ENCODE measurements around the gene FTCD. TPM values are rescaled to one million over a fixed set of nuclear protein-coding genes. Genes with fewer than 3 reads are reported as not detected.

The FTCD gene
- total and polyA plus RNA-seq, 2 donors (not counting 1 experiment from before 2014, with no cell fraction given): 0.27 to 1.3 TPM

DNA sequence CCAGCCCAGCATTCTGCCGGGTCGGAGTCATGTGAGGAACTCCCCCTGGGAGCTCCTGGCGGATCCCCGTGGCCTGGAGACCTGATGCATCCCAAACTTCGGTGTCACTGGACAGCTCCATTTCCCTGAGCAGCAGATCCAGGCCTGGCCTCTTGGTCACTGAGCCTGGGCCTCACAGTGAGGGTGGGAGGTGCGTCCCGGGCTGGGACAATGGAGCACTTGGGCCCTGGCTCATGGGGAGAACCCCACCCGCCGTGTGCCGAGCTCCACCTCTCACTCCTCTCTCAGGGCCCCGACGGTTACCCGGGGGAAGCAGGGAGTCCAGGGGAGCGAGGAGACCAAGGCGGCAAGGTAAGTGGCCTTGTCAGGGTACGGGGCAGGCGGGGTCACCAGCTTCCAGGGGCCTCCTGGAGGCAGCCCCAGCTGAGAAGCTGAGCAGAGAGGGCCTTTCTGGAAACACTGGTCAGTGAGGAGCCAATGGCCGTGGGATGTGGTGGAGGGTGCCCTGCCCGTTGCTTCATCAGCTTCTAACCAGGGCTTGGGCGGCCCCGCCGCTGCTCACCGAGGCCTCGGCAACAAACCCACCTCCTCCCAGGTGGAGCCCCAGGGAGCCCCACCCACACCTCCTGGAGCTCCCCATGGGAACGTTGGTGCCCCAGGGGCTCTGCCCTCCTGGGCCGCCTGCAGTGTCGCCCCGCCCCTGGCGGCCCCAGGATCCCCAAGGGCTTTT is 37.6 kb downstream of the FTCD start:
- Histone ChIP-seq H2AFZ (ENCODE audit: low read length) (no peak overlapping the region), H3K27ac (ENCODE audit: insufficient read depth, low read length) (no peak overlapping the region), H3K9ac (ENCODE audit: insufficient read depth, low read length) (no peak overlapping the region), H3K4me3 (replicated peaks in 1 of 4; ENCODE audit: control extremely low read depth in 1 of 4, insufficient read depth in 1 of 4, low read depth in 3 of 4, low read length in 4 of 4) (no peak overlapping the region), H3K4me1 (ENCODE audit: control insufficient read depth, extremely low read depth, insufficient read depth, low read length) (no peaks in the 10 kb centered on the region), H3K36me3 (ENCODE audit: control insufficient read depth, insufficient read depth, low read length) (peaks cover 79% of the 10 kb centered on the region), H4K20me1 (ENCODE audit: control insufficient read depth, extremely low read depth, insufficient read depth, low read length) (no peaks in the 10 kb centered on the region), H3K27me3 (ENCODE audit: control insufficient read depth, insufficient read depth, low read length) (no peaks in the 10 kb centered on the region), H3K9me3 (ENCODE audit: control insufficient read depth, insufficient read depth, low read depth, low read length) (no peaks in the 10 kb centered on the region), H3K79me2 (ENCODE audit: control insufficient read depth, insufficient read depth, low read length) (peaks cover 48% of the 10 kb centered on the region), H3K4me2 (ENCODE audit: extremely low read depth, insufficient read depth, low read length) (no peak overlapping the region)
- TF ChIP-seq EZH2 (IDR thresholded peaks at IDR 0.05; ENCODE audit: low read length, missing control alignments): no peak
- TF ChIP-seq, protein P1, sequence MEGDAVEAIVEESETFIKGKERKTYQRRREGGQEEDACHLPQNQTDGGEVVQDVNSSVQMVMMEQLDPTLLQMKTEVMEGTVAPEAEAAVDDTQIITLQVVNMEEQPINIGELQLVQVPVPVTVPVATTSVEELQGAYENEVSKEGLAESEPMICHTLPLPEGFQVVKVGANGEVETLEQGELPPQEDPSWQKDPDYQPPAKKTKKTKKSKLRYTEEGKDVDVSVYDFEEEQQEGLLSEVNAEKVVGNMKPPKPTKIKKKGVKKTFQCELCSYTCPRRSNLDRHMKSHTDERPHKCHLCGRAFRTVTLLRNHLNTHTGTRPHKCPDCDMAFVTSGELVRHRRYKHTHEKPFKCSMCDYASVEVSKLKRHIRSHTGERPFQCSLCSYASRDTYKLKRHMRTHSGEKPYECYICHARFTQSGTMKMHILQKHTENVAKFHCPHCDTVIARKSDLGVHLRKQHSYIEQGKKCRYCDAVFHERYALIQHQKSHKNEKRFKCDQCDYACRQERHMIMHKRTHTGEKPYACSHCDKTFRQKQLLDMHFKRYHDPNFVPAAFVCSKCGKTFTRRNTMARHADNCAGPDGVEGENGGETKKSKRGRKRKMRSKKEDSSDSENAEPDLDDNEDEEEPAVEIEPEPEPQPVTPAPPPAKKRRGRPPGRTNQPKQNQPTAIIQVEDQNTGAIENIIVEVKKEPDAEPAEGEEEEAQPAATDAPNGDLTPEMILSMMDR (conservative IDR thresholded peaks at IDR 0.05 in 1 of 2, IDR thresholded peaks at IDR 0.05 in 1 of 2; ENCODE audit: low read depth in 1 of 2, low read length in 2 of 2): no peak
- DNase-seq (ENCODE audit: low read depth in 2 of 2): no peak

GRCh38 chr21:46116776-46117585 is 38.4 kb downstream of the FTCD start:
- DNase-seq (ENCODE audit: low read depth in 2 of 2): peak in 1 of 2 donors; percentile 81
- H4K20me1 ChIP-seq (ENCODE audit: control insufficient read depth, extremely low read depth, insufficient read depth, low read length): no peaks in the 10 kb centered on the region
- H2AFZ ChIP-seq (ENCODE audit: low read length): no peak overlapping the region
- H3K4me2 ChIP-seq (ENCODE audit: extremely low read depth, insufficient read depth, low read length): no peak overlapping the region
- H3K79me2 ChIP-seq (ENCODE audit: control insufficient read depth, insufficient read depth, low read length): peaks cover 56% of the 10 kb centered on the region
- no peaks in the 10 kb centered on the region for H3K9me3 ChIP-seq (ENCODE audit: control insufficient read depth, insufficient read depth, low read depth, low read length)
- H3K4me3 ChIP-seq (replicated peaks in 1 of 4; ENCODE audit: control extremely low read depth in 1 of 4, insufficient read depth in 1 of 4, low read depth in 3 of 4, low read length in 4 of 4): no peak overlapping the region
- H3K9ac ChIP-seq (ENCODE audit: insufficient read depth, low read length): no peak overlapping the region
- H3K27me3 ChIP-seq (ENCODE audit: control insufficient read depth, insufficient read depth, low read length): no peaks in the 10 kb centered on the region
- H3K27ac ChIP-seq (ENCODE audit: insufficient read depth, low read length): no peak overlapping the region
- no peaks in the 10 kb centered on the region for H3K4me1 ChIP-seq (ENCODE audit: control insufficient read depth, extremely low read depth, insufficient read depth, low read length)
- no peak for TF ChIP-seq EZH2 (IDR thresholded peaks at IDR 0.05; ENCODE audit: low read length, missing control alignments)
- TF ChIP-seq, protein P1 (conservative IDR thresholded peaks at IDR 0.05 in 1 of 2, IDR thresholded peaks at IDR 0.05 in 1 of 2; ENCODE audit: low read depth in 1 of 2, low read length in 2 of 2): no peak
- H3K36me3 ChIP-seq (ENCODE audit: control insufficient read depth, insufficient read depth, low read length): peaks cover 81% of the 10 kb centered on the region

- TF ChIP-seq, protein P1 (conservative IDR thresholded peaks at IDR 0.05 in 1 of 2, IDR thresholded peaks at IDR 0.05 in 1 of 2; ENCODE audit: low read depth in 1 of 2, low read length in 2 of 2): no peak
- TF ChIP-seq EZH2 (IDR thresholded peaks at IDR 0.05; ENCODE audit: low read length, missing control alignments): no peak
- Histone ChIP-seq H3K79me2 (ENCODE audit: control insufficient read depth, insufficient read depth, low read length) (peaks cover 60% of the 10 kb centered on the region), H4K20me1 (ENCODE audit: control insufficient read depth, extremely low read depth, insufficient read depth, low read length) (no peaks in the 10 kb centered on the region), H3K4me1 (ENCODE audit: control insufficient read depth, extremely low read depth, insufficient read depth, low read length) (no peaks in the 10 kb centered on the region), H3K4me2 (ENCODE audit: extremely low read depth, insufficient read depth, low read length) (no peak overlapping the region), H3K9me3 (ENCODE audit: control insufficient read depth, insufficient read depth, low read depth, low read length) (no peaks in the 10 kb centered on the region), H3K27me3 (ENCODE audit: control insufficient read depth, insufficient read depth, low read length) (no peaks in the 10 kb centered on the region), H3K36me3 (ENCODE audit: control insufficient read depth, insufficient read depth, low read length) (peaks cover 78% of the 10 kb centered on the region), H3K27ac (ENCODE audit: insufficient read depth, low read length) (no peak overlapping the region), H3K9ac (ENCODE audit: insufficient read depth, low read length) (no peak overlapping the region), H2AFZ (ENCODE audit: low read length) (no peak overlapping the region), H3K4me3 (replicated peaks in 1 of 4; ENCODE audit: control extremely low read depth in 1 of 4, insufficient read depth in 1 of 4, low read depth in 3 of 4, low read length in 4 of 4) (no peak overlapping the region)
- no peak for DNase-seq (ENCODE audit: low read depth in 2 of 2)
Measured at GRCh38 chr21:46116189-46116775, 39.1 kb downstream of the FTCD start.

Data from fibroblast of lung (primary cell).